A549 (cell line): ENCODE data around the gene CALN1. TPM values are rescaled to one million over a fixed set of nuclear protein-coding genes. Genes with fewer than 3 reads are reported as not detected.

Experiments
- ATAC-seq, 2 experiments: fragments of 200-7000 bp in 1 of 2; fragments of >200 bp in 1 of 2; cut with Nextera tagmentation in 1 of 2; cut with Tn5 transposase in 1 of 2; 3 replicates each; pipeline versions ENCODE4 v1.8.0 to v1.9.1; 2018 to 2020; ENCODE audit warnings: mild to moderate bottlenecking in 1 of 2, moderate library complexity in 1 of 2
- CTCF ChIA-PET: fragments of 300-600 bp; sonication (Branson Sonifier 250); formaldehyde crosslinking; extraction: SDS; loops from one replicate; lab custom pipeline; 2021; ENCODE audit warnings: antibody characterized with exemption, inconsistent platforms; lab: Yijun Ruan, JAX
- POLR2A ChIA-PET: fragments of 350-600 bp; formaldehyde crosslinking; extraction: SDS; loops from one replicate; lab custom pipeline; 2021; ENCODE audit warnings: antibody characterized with exemption, inconsistent platforms; lab: Yijun Ruan, JAX
- DNase-seq, 2 experiments: peaks; one replicate each; pipeline versions ENCODE4 v3.0.0 to v3.0.0-alpha.2; 2011 to 2016; ENCODE audit warnings: low read depth in 1 of 2, low spot score in 1 of 2
- FAIRE-seq: peaks from 2 replicates; lab custom pipeline; 2011; peaks lifted over from hg19 to GRCh38; lab: Jason Lieb, UNC
- H3K27ac ChIP-seq, 2 experiments: fragments of >200 bp; sonication (Bioruptor Twin); formaldehyde crosslinking; 3 replicates each; pipeline ENCODE4 v1.5.1; 2016 to 2017
- H3K4me1 ChIP-seq: fragments of >200 bp; sonication (Bioruptor Twin); formaldehyde crosslinking; 3 replicates; pipeline ENCODE4 v1.6.1; 2016
- H3K4me2 ChIP-seq: fragments of >200 bp; sonication (Bioruptor Twin); formaldehyde crosslinking; 3 replicates; pipeline ENCODE4 v1.6.1; 2016
- H3K4me3 ChIP-seq: fragments of >200 bp; sonication (Bioruptor Twin); formaldehyde crosslinking; 3 replicates; pipeline ENCODE4 v1.5.1; 2016
- H3K9me3 ChIP-seq: fragments of >200 bp; sonication (Bioruptor Twin); formaldehyde crosslinking; 3 replicates; pipeline ENCODE4 v1.6.1; 2016
- BHLHE40 ChIP-seq: IDR thresholded peaks from 2 replicates; pipeline ENCODE4 v1.6.1; 2012; ENCODE audit warnings: low read depth, low read length, inconsistent platforms
- CBX8 ChIP-seq: fragments of 200-600 bp; sonication (generic); IDR thresholded peaks from 2 replicates; pipeline ENCODE4 v1.6.1; 2016
- CEBPB ChIP-seq, 2 experiments: fragments of >200 bp in 1 of 2; sonication (Bioruptor Twin) in 1 of 2; formaldehyde crosslinking in 1 of 2; IDR thresholded peaks; 2 replicates each; pipeline ENCODE4 v1.6.1; 2012 to 2016
- CHD2 ChIP-seq: fragments of 150-350 bp; IDR thresholded peaks from 2 replicates; pipeline ENCODE4 v1.6.1; 2014; ENCODE audit warnings: low read length; ENCODE audit not compliant: partially characterized antibody
- EP300 ChIP-seq, 2 experiments: fragments of >200 bp; sonication (Bioruptor Twin); formaldehyde crosslinking; IDR thresholded peaks; 2 replicates in 1 of 2; 3 replicates in 1 of 2; pipeline ENCODE4 v1.6.1; 2016 to 2017
- ESRRA ChIP-seq: fragments of 150-350 bp; IDR thresholded peaks from 2 replicates; pipeline ENCODE4 v1.6.1; 2014; ENCODE audit warnings: mild to moderate bottlenecking, low read length, borderline replicate concordance
- FOSL2 ChIP-seq, 2 experiments: fragments of 450-650 bp in 1 of 2; fragments of >200 bp in 1 of 2; sonication (Bioruptor Twin) in 1 of 2; formaldehyde crosslinking; IDR thresholded peaks; 2 replicates each; pipeline versions ENCODE4 v1.5.0 to v1.6.1; 2016 to 2020; ENCODE audit warnings: mild to moderate bottlenecking in 1 of 2, moderate library complexity in 1 of 2
- FOXS1 ChIP-seq: fragments of 250-450 bp; sonication (Bioruptor Pico); IDR thresholded peaks from 2 replicates; pipeline ENCODE4 v1.5.0; 2020; ENCODE audit warnings: mild to moderate bottlenecking, moderate library complexity
- GATA3 ChIP-seq: IDR thresholded peaks from 2 replicates; pipeline ENCODE4 v1.6.1; 2012; ENCODE audit warnings: borderline replicate concordance
- HDAC2 ChIP-seq: fragments of 200-600 bp; sonication (generic); IDR thresholded peaks from 2 replicates; pipeline ENCODE4 v1.6.1; 2016
- HES2 ChIP-seq: fragments of >200 bp; sonication (Bioruptor Twin); formaldehyde crosslinking; IDR thresholded peaks from 2 replicates; pipeline ENCODE4 v1.6.1; 2016
- HOXA7 ChIP-seq: fragments of 250-450 bp; sonication (Bioruptor Pico); IDR thresholded peaks from 2 replicates; pipeline ENCODE4 v1.5.0; 2020; ENCODE audit warnings: mild to moderate bottlenecking, moderate library complexity
- HOXB13 ChIP-seq: fragments of 250-450 bp; sonication (Bioruptor Pico); IDR thresholded peaks from 2 replicates; pipeline ENCODE4 v1.5.0; 2020; ENCODE audit warnings: low read depth, mild to moderate bottlenecking, moderate library complexity
- JUNB ChIP-seq: fragments of >200 bp; sonication (Bioruptor Twin); formaldehyde crosslinking; IDR thresholded peaks from 2 replicates; pipeline ENCODE4 v1.6.1; 2016
- MAX ChIP-seq: IDR thresholded peaks from 2 replicates; pipeline ENCODE4 v1.6.1; 2012
- NPAS2 ChIP-seq: fragments of 250-450 bp; sonication (Bioruptor Pico); IDR thresholded peaks from 2 replicates; pipeline ENCODE4 v1.8.0; 2022; ENCODE audit warnings: mild to moderate bottlenecking, moderate library complexity, borderline replicate concordance
- NR3C1 ChIP-seq: fragments of >200 bp; sonication (Bioruptor Twin); formaldehyde crosslinking; IDR thresholded peaks from 3 replicates; pipeline ENCODE4 v1.6.1; 2017
- RARB ChIP-seq: fragments of 250-450 bp; sonication (Bioruptor Pico); IDR thresholded peaks from 2 replicates; pipeline ENCODE4 v1.8.0; 2021; ENCODE audit warnings: mild to moderate bottlenecking, moderate library complexity
- RFX5 ChIP-seq: fragments of 450-650 bp; IDR thresholded peaks from 2 replicates; pipeline ENCODE4 v1.7.1; 2014; ENCODE audit warnings: antibody characterized with exemption, mild to moderate bottlenecking, moderate library complexity
- TP53 ChIP-seq: fragments of 250-450 bp; sonication (Bioruptor Pico); IDR thresholded peaks from 2 replicates; pipeline ENCODE4 v1.5.0; 2021; ENCODE audit warnings: mild to moderate bottlenecking, moderate library complexity
- ZC3H11A ChIP-seq: fragments of 450-650 bp; IDR thresholded peaks from 2 replicates; pipeline ENCODE4 v1.6.1; 2014; ENCODE audit warnings: antibody characterized with exemption, mild to moderate bottlenecking
- ZFP36 ChIP-seq: fragments of 450-650 bp; IDR thresholded peaks from 2 replicates; pipeline ENCODE4 v1.6.1; 2014; ENCODE audit warnings: borderline replicate concordance; ENCODE audit not compliant: partially characterized antibody
- ZNF302 ChIP-seq: fragments of 250-450 bp; sonication (Bioruptor Pico); IDR thresholded peaks from 2 replicates; pipeline ENCODE4 v1.9.0; 2021; ENCODE audit warnings: inconsistent platforms, mild to moderate bottlenecking, moderate library complexity
- whole genome bisulfite sequencing: methylation state at CpG from one replicate; pipeline ENCODE4 v1.1.6; 2017; ENCODE audit errors: missing lambda C conversion rate; 5-methylcytosine and 5-hydroxymethylcytosine counted together
- polyA plus RNA-seq, 4 experiments: library from polyadenylated mRNA; depleted of rRNA in 3 of 4; stranded (reverse); fragments of >200 nt; fragmentation: RNase III in 1 of 4; extraction: RNeasy Plus Mini Kit Qiagen cat#74134 plus additional on column Dnase treatment in 1 of 4; gene quantifications; 2 replicates in 3 of 4; 3 replicates in 1 of 4; pipeline ENCODE4 v1.2.3, GENCODE V29; 2011 to 2017
- TF ChIP-seq, protein P1 (sequence below): fragments of 450-650 bp; IDR thresholded peaks from 2 replicates; pipeline ENCODE4 v1.6.1; 2014; ENCODE audit warnings: antibody characterized with exemption
- TF ChIP-seq, protein P2 (sequence below): fragments of >200 bp; sonication (Bioruptor Twin); formaldehyde crosslinking; IDR thresholded peaks from 3 replicates; pipeline ENCODE4 v1.6.1; 2016

The CALN1 gene
- polyA plus RNA-seq, 2 of the 4 experiments (the other 2 are of a cell fraction) = not detected

- TF ChIP-seq HOXA7 (CRISPR knock-in tag) = no peak
- TF ChIP-seq FOXS1 (CRISPR knock-in tag) = no peak
- no peak for TF ChIP-seq RFX5
- TF ChIP-seq CHD2 = no peak
- TF ChIP-seq MAX = no peak
- no peak for TF ChIP-seq HDAC2
- TF ChIP-seq HOXB13 = no peak
These were observed 544.5 kb downstream of the CALN1 start (continued) for GRCh38 chr7:71867626-71868025.

GRCh38 chr7:71865172-71865571 is 547.0 kb downstream of the CALN1 start:
- DNase-seq (no peak), ATAC-seq (no peak), FAIRE-seq (no peak)
- ChIA-PET POLR2A (no interaction called here), CTCF (no interaction called here)
- Histone ChIP-seq H3K9me3 (no peaks in the 10 kb centered on the region; the same call in 2 of the 3 replicates), H3K4me1 (no peaks in the 10 kb centered on the region), H3K4me2 (no peak overlapping the region), H3K27ac (no peak overlapping the region), H3K4me3 (no peak overlapping the region)
- WGBS = 7% methylated on average over 6 of the region's 6 CpGs
- TF ChIP-seq EP300 (IDR thresholded peaks at IDR 0.05) (no peak), MAX (no peak), BHLHE40 (no peak), ZFP36 (no peak)
- TF ChIP-seq, protein P1, sequence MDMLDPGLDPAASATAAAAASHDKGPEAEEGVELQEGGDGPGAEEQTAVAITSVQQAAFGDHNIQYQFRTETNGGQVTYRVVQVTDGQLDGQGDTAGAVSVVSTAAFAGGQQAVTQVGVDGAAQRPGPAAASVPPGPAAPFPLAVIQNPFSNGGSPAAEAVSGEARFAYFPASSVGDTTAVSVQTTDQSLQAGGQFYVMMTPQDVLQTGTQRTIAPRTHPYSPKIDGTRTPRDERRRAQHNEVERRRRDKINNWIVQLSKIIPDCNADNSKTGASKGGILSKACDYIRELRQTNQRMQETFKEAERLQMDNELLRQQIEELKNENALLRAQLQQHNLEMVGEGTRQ = no peak

GRCh38 chr7:71864130-71864529 is 548.0 kb downstream of the CALN1 start:
- POLR2A ChIA-PET = no interaction called here
- no peak for TF ChIP-seq NR3C1
- TF ChIP-seq, protein P2, sequence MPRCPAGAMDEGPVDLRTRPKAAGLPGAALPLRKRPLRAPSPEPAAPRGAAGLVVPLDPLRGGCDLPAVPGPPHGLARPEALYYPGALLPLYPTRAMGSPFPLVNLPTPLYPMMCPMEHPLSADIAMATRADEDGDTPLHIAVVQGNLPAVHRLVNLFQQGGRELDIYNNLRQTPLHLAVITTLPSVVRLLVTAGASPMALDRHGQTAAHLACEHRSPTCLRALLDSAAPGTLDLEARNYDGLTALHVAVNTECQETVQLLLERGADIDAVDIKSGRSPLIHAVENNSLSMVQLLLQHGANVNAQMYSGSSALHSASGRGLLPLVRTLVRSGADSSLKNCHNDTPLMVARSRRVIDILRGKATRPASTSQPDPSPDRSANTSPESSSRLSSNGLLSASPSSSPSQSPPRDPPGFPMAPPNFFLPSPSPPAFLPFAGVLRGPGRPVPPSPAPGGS = no peak
- no peak for TF ChIP-seq CBX8
- no peak for TF ChIP-seq ZC3H11A
- TF ChIP-seq FOSL2 (IDR thresholded peaks at IDR 0.05) = no peak
- TF ChIP-seq FOSL2 (CRISPR knock-in tag; IDR thresholded peaks at IDR 0.05) = no peak
- TF ChIP-seq GATA3 = no peak
- TF ChIP-seq ESRRA = no peak
- no peak for TF ChIP-seq TP53 (CRISPR knock-in tag)
- no peak for TF ChIP-seq HES2
- TF ChIP-seq RARB (CRISPR knock-in tag) = no peak
- no peak for TF ChIP-seq ZFP36
- TF ChIP-seq BHLHE40 = no peak
- TF ChIP-seq JUNB = no peak
- TF ChIP-seq NPAS2 = no peak
- no peak for TF ChIP-seq ZNF302 (CRISPR knock-in tag)
- no peak for TF ChIP-seq HDAC2
- no peak for TF ChIP-seq CEBPB (IDR thresholded peaks at IDR 0.05)
- TF ChIP-seq, all 56 proteins: peak for 0
- FAIRE-seq (no peak), DNase-seq (no peak), ATAC-seq (no peak)
- H3K4me1 ChIP-seq = no peaks in the 10 kb centered on the region
- no peak overlapping the region for H3K4me3 ChIP-seq
- no peak overlapping the region for H3K4me2 ChIP-seq
- CTCF ChIA-PET = interaction anchor here (1.2 kb wide), 1 partner anchor 9 kb away, joined by 3 read pairs; no protein-coding TSS in a partner anchor
- WGBS = 3% methylated on average over 4 of the region's 4 CpGs
- H3K9me3 ChIP-seq = no peaks in the 10 kb centered on the region
- H3K27ac ChIP-seq = no peak overlapping the region
